WERI-Rb-1 (cell line): ENCODE results near the gene NPFF.
A peak's percentile ranks its signal among the peaks of the same experiment; 100 is the strongest.

Experiments
- DNase-seq: peaks from one replicate; pipeline ENCODE4 v3.0.0-alpha.2; 2020
- H3K27ac ChIP-seq: fragments of 250-450 bp; sonication (Bioruptor Pico); 2 replicates; pipeline ENCODE4 v1.5.1; 2020; ENCODE audit warnings: mild to moderate bottlenecking, moderate library complexity
- H3K27me3 ChIP-seq: fragments of 250-450 bp; sonication (Bioruptor Pico); 2 replicates; pipeline ENCODE4 v1.5.1; 2021; ENCODE audit warnings: mild to moderate bottlenecking, low read depth, moderate library complexity; ENCODE audit not compliant: insufficient read depth, severe bottlenecking
- H3K36me3 ChIP-seq: fragments of 250-450 bp; sonication (Bioruptor Pico); 2 replicates; pipeline ENCODE4 v1.5.1; 2020; ENCODE audit warnings: mild to moderate bottlenecking, moderate library complexity
- H3K4me3 ChIP-seq: 2 replicates; pipeline ENCODE4 v1.5.1; 2011; ENCODE audit warnings: low read depth, mild to moderate bottlenecking, control low read depth, low read length
- H3K9me3 ChIP-seq: fragments of 250-450 bp; sonication (Bioruptor Pico); 2 replicates; pipeline ENCODE4 v1.5.1; 2021; ENCODE audit warnings: mild to moderate bottlenecking, moderate library complexity; ENCODE audit not compliant: severe bottlenecking
- TF ChIP-seq, protein P1 (sequence below): IDR thresholded peaks from 2 replicates; pipeline ENCODE4 v1.5.1; 2011; ENCODE audit warnings: low read depth, mild to moderate bottlenecking, control low read depth, inconsistent platforms, low read length

Gene NPFF

DNA sequence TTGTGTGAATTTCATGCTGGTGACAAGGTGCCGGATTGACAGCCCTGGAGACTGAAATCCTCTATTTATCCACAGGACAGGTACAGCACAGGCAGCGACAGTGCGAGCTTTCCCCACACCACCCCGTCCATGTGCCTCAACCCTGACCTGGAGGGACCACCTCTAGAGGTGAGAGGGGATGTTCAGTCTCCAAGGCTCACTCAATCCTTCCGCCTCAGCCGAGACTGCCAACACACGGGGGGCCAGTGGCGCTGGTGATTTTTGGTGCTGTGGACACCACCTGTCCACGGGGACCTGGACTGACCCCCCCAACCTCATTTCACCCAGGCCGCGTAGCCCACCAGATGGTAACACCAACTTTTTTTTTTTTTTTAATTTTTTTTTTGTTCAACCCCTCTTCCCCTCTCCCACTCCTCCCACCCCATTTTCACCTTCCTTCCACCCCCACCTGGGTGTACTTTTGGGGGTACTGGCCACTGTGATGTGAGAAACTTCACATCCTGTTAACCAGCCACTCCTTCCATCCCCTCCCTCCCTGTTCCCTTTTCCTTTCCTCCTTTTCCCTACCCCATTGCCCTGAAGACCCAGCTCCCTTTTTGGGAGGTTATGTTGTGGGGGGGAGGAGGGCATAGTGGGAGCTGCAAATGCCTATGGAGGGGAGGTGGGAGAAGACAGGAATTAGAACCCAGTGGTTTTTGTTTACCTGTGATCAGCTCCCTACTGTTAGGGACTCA lies 42.4 kb downstream of the NPFF start:
- DNase-seq, result no peak

DNA sequence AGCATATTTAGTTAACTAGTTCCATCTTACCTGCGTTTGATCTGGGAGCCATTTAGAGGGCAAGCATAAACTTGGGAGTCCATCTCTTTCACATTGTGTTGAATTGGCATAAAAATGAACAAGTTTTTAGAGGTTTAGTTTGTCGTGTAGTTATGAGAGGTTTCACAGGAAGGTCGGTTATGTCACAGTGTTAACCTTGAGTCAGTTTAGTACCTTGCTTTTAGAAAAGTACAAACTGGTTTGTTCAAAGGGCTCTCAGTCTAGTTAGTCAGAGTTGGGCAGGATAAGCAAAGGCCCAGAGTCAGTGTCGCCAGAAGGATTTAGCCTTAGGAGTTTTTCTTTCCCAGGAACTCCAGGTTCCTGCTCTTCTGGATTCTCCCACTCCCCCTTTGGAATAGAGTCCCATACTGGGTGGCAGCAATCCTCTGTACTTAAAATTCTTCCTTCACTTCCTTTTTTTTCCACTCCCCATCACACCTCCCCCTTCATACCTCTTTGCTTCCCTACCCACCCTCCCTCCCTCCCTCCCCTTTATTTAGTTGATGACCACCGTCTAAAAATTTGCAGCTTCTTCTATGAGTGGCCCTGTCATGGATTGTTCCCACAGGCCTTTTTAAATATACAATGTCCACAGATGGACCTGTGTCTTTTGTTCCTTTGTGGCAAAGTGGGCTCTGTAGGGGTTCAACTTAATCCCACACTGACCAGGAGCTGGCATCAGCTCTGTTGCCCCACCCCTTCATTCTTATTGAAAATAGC lies 43.3 kb downstream of the NPFF start:
- H3K36me3 ChIP-seq, result peaks cover 99% of the 10 kb centered on the region
- H3K27ac ChIP-seq, result no peak overlapping the region
- DNase-seq, result no peak
- H3K27me3 ChIP-seq, result no peaks in the 10 kb centered on the region
- TF ChIP-seq, protein P1, sequence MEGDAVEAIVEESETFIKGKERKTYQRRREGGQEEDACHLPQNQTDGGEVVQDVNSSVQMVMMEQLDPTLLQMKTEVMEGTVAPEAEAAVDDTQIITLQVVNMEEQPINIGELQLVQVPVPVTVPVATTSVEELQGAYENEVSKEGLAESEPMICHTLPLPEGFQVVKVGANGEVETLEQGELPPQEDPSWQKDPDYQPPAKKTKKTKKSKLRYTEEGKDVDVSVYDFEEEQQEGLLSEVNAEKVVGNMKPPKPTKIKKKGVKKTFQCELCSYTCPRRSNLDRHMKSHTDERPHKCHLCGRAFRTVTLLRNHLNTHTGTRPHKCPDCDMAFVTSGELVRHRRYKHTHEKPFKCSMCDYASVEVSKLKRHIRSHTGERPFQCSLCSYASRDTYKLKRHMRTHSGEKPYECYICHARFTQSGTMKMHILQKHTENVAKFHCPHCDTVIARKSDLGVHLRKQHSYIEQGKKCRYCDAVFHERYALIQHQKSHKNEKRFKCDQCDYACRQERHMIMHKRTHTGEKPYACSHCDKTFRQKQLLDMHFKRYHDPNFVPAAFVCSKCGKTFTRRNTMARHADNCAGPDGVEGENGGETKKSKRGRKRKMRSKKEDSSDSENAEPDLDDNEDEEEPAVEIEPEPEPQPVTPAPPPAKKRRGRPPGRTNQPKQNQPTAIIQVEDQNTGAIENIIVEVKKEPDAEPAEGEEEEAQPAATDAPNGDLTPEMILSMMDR, result no peak
- no peak overlapping the region for H3K4me3 ChIP-seq
- no peaks in the 10 kb centered on the region for H3K9me3 ChIP-seq

More for the DNA sequence above, 42.4 kb downstream of the NPFF start:
- Histone ChIP-seq H3K9me3 (no peaks in the 10 kb centered on the region), H3K36me3 (peaks cover 99% of the 10 kb centered on the region), H3K27me3 (no peaks in the 10 kb centered on the region), H3K4me3 (no peak overlapping the region), H3K27ac (no peak overlapping the region)
- TF ChIP-seq, protein P1, result no peak

DNA sequence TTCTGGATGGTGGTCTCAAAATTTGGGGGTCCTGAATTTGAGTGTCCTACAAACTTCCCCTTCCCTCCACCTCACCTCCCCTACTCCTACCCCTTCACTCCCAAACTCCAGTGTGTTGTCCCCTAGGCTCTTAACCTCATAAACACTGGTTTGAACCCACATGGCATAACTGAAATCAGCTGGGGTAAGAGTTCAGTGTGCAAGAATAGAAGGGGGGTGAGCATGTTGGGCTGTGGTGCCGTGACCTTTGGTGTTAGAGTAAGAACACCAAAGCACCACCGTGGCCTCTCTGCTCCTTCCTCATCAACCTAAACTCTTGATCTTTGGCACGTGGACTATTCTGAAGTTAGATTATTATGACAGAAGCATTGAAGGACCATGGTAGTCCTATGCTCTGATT lies 44.3 kb downstream of the NPFF start:
- Histone ChIP-seq H3K4me3 (no peak overlapping the region), H3K36me3 (peaks cover 99% of the 10 kb centered on the region), H3K9me3 (no peaks in the 10 kb centered on the region), H3K27ac (no peak overlapping the region), H3K27me3 (no peaks in the 10 kb centered on the region)
- no peak for DNase-seq
- TF ChIP-seq, protein P1, result no peak

DNA sequence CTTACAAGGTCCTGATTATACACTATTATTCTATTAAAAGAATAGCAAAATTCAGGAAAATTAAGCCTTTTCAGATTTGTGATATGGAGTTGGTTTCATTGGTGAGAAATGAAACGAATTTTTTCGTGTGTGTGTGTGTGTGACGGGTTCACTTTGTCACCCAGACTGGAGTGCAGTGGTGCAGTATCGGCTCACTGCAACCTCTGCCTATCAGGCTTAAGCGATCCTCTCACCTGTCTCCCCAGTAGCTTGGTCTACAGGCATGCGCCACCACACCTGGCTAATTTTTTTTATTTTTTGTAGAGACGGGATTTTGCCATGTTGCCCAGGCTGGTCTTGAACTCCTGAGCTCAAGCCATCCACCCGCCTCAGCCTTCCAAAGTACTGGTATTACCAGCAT lies 45.7 kb downstream of the NPFF start:
- Histone ChIP-seq H3K27me3 (no peaks in the 10 kb centered on the region), H3K9me3 (no peaks in the 10 kb centered on the region), H3K36me3 (peaks cover 99% of the 10 kb centered on the region), H3K27ac (no peak overlapping the region), H3K4me3 (no peak overlapping the region)
- DNase-seq, result no peak
- TF ChIP-seq, protein P1, result no peak

DNA sequence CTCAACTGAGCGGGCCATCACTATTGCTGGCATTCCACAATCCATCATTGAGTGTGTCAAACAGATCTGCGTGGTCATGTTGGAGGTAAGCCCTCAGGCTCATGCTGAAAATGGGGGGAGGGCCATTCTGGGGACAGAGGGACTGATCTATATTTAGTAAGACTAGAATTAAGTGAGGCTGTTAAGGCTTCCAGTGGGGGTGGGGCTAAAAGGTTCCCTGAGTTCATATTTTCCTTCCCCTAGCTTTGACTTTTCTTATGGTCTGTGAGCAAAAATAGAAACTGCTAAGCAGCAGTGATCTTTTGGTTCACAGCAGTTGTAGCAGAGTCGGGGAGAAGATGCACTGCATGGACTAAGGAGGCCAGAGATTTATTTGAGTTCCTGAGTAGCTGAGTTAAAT lies 46.2 kb downstream of the NPFF start:
- Histone ChIP-seq H3K4me3 (no peak overlapping the region), H3K27me3 (no peaks in the 10 kb centered on the region), H3K9me3 (no peaks in the 10 kb centered on the region), H3K36me3 (peaks cover 99% of the 10 kb centered on the region), H3K27ac (no peak overlapping the region)
- TF ChIP-seq, protein P1, result no peak
- peak; percentile 58 for DNase-seq
